ENCODE data around the gene MED9. TPM values are rescaled to one million over a fixed set of nuclear protein-coding genes. Genes with fewer than 3 reads are reported as not detected.

Gene MED9
- total RNA-seq, 1 experiment from 2014 or later, result 20.4 TPM

GRCh38 chr17:17457680-17458079 is 19.1 kb upstream of the MED9 start:
- peaks cover 10% of the 10 kb centered on the region for H3K27me3 ChIP-seq (replicated peaks; ENCODE audit: insufficient read depth, low read depth, low read length, poor library complexity)
- POLR2A ChIA-PET (ENCODE audit: low non-redundant PET), result interaction anchor here (0.6 kb wide), 1 partner anchor 178 kb away, joined by 21 read pairs; no protein-coding TSS in a partner anchor
- H3K4me3 ChIP-seq (ENCODE audit: low read depth, low read length, poor library complexity, severe bottlenecking), result no peak overlapping the region
- no peak for TF ChIP-seq CTCF (conservative IDR thresholded peaks at IDR 0.05; ENCODE audit: low read depth, low read length)
- no peak for TF ChIP-seq EZH2 (IDR thresholded peaks at IDR 0.05; ENCODE audit: borderline replicate concordance, low read depth, low read length, poor library complexity, severe bottlenecking)
- intact Hi-C loops (cut with micrococcal nuclease; ENCODE audit: unreplicated experiment), result no loop called here
- BruUV-seq (replicated peaks), result no TSS peak
- H3K9me3 ChIP-seq (ENCODE audit: low read depth, low read length, poor library complexity, severe bottlenecking), result no peaks in the 10 kb centered on the region
- no peaks in the 10 kb centered on the region for H3K36me3 ChIP-seq (ENCODE audit: insufficient read depth, low read length, poor library complexity, severe bottlenecking)
- DNase-seq (ENCODE audit: low spot score), result no peak
- no peak overlapping the region for H3K27ac ChIP-seq (ENCODE audit: low read depth, low read length, poor library complexity, severe bottlenecking)
- CTCF ChIA-PET, result no interaction called here
- H3K4me1 ChIP-seq (ENCODE audit: insufficient read depth, low read length, poor library complexity, severe bottlenecking), result no peaks in the 10 kb centered on the region

- Histone ChIP-seq H3K4me3 (ENCODE audit: low read depth, low read length, poor library complexity, severe bottlenecking) (no peak overlapping the region), H3K27ac (ENCODE audit: low read depth, low read length, poor library complexity, severe bottlenecking) (no peak overlapping the region), H3K36me3 (ENCODE audit: insufficient read depth, low read length, poor library complexity, severe bottlenecking) (no peaks in the 10 kb centered on the region), H3K27me3 (replicated peaks; ENCODE audit: insufficient read depth, low read depth, low read length, poor library complexity) (peaks cover 22% of the 10 kb centered on the region), H3K4me1 (ENCODE audit: insufficient read depth, low read length, poor library complexity, severe bottlenecking) (no peaks in the 10 kb centered on the region), H3K9me3 (ENCODE audit: low read depth, low read length, poor library complexity, severe bottlenecking) (no peaks in the 10 kb centered on the region)
- intact Hi-C loops (cut with micrococcal nuclease; ENCODE audit: unreplicated experiment), result no loop called here
- ChIA-PET POLR2A (ENCODE audit: low non-redundant PET) (no interaction called here), CTCF (no interaction called here)
- BruUV-seq (replicated peaks), result no TSS peak
- TF ChIP-seq EZH2 (IDR thresholded peaks at IDR 0.05; ENCODE audit: borderline replicate concordance, low read depth, low read length, poor library complexity, severe bottlenecking) (no peak), CTCF (conservative IDR thresholded peaks at IDR 0.05; ENCODE audit: low read depth, low read length) (no peak)
- no peak for DNase-seq (ENCODE audit: low spot score)
Measured at GRCh38 chr17:17460038-17460437, 16.8 kb upstream of the MED9 start.

GRCh38 chr17:17462048-17462824 is 14.6 kb upstream of the MED9 start:
- CTCF ChIA-PET, result no interaction called here
- no peak overlapping the region for H3K27ac ChIP-seq (ENCODE audit: low read depth, low read length, poor library complexity, severe bottlenecking)
- TF ChIP-seq CTCF (conservative IDR thresholded peaks at IDR 0.05; ENCODE audit: low read depth, low read length) (no peak), EZH2 (IDR thresholded peaks at IDR 0.05; ENCODE audit: borderline replicate concordance, low read depth, low read length, poor library complexity, severe bottlenecking) (no peak)
- no TSS peak for BruUV-seq (replicated peaks)
- H3K36me3 ChIP-seq (ENCODE audit: insufficient read depth, low read length, poor library complexity, severe bottlenecking), result no peaks in the 10 kb centered on the region
- POLR2A ChIA-PET (ENCODE audit: low non-redundant PET), result no interaction called here
- DNase-seq (ENCODE audit: low spot score), result no peak
- H3K4me1 ChIP-seq (ENCODE audit: insufficient read depth, low read length, poor library complexity, severe bottlenecking), result no peaks in the 10 kb centered on the region
- H3K9me3 ChIP-seq (ENCODE audit: low read depth, low read length, poor library complexity, severe bottlenecking), result no peaks in the 10 kb centered on the region
- H3K4me3 ChIP-seq (ENCODE audit: low read depth, low read length, poor library complexity, severe bottlenecking), result no peak overlapping the region
- intact Hi-C loops (cut with micrococcal nuclease; ENCODE audit: unreplicated experiment), result no loop called here
- peaks cover 34% of the 10 kb centered on the region for H3K27me3 ChIP-seq (replicated peaks; ENCODE audit: insufficient read depth, low read depth, low read length, poor library complexity)
